Measurements from ENCODE around the gene G6PC2.
"Not testable (repeated sequence)": the region's sequence is repeated elsewhere in the genome, so short reads cannot be mapped to it uniquely, and the experiment has no call there.

The G6PC2 gene

GRCh38 chr2:168929031-168929430, 27.9 kb downstream of the G6PC2 start:
- no peak overlapping the region for H3K27ac ChIP-seq
- TF ChIP-seq CTCF (IDR thresholded peaks at IDR 0.05): no peak
- H3K27me3 ChIP-seq: peaks cover 7% of the 10 kb centered on the region
- no peaks in the 10 kb centered on the region for H3K9me3 ChIP-seq
- H3K36me3 ChIP-seq: no peaks in the 10 kb centered on the region
- H3K4me3 ChIP-seq (ENCODE audit: low read depth in 1 of 2, low read length in 1 of 2): no peak overlapping the region
- no peaks in the 10 kb centered on the region for H3K4me1 ChIP-seq (ENCODE audit: control insufficient read depth in 1 of 2, insufficient read depth in 1 of 2, low read depth in 1 of 2, low read length in 1 of 2)

DNA sequence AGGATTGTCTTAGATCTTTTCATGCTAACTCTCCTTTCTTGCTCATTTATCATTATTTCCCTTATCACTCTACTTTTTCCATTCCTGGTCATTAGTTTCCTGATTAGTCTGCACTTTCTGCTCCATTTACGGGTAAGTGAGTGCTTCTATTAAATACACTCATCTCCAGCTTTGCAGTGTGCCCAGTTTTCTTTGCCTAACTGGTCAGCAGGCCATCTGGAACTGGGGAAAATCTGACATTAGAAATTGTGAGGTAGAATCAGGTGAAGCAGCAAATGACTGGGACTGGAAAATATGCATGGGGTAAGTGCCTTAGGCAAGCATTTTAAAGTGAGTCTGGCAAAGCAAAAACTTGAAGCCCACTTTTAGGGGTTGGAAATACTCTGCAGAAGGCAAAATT, 29.2 kb downstream of the G6PC2 start:
- Histone ChIP-seq H3K9me3 (no peaks in the 10 kb centered on the region), H3K4me1 (ENCODE audit: control insufficient read depth in 1 of 2, insufficient read depth in 1 of 2, low read depth in 1 of 2, low read length in 1 of 2) (no peaks in the 10 kb centered on the region), H3K27me3 (peaks cover 7% of the 10 kb centered on the region), H3K27ac (no peak overlapping the region), H3K36me3 (no peaks in the 10 kb centered on the region), H3K4me3 (ENCODE audit: low read depth in 1 of 2, low read length in 1 of 2) (no peak overlapping the region)
- TF ChIP-seq CTCF (IDR thresholded peaks at IDR 0.05): no peak

DNA sequence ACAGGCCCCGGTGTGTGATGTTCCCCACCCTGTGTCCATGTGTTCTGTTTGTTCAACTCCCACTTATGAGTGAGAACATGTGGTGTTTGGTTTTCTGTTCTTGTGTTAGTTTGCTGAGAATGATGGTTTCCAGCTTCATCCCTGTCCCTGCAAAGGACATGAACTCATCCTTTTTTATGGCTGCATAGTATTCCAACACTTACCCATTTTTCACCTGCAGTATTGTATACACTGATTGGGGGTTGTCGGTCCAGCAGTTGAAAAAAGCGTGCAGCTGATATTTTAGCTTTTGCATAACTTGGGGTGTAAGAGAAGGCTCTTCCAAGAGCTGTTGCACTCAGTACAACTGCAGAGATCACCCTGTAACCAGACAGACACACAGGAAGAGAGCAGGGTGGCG, 31.1 kb downstream of the G6PC2 start:
- not testable (repeated sequence) for H3K9me3 ChIP-seq; H3K36me3 ChIP-seq; H3K27ac ChIP-seq; H3K4me1 ChIP-seq (ENCODE audit: control insufficient read depth in 1 of 2, insufficient read depth in 1 of 2, low read depth in 1 of 2, low read length in 1 of 2); H3K4me3 ChIP-seq (ENCODE audit: low read depth in 1 of 2, low read length in 1 of 2)
- H3K27me3 ChIP-seq: peaks cover 15% of the 10 kb centered on the region

DNA sequence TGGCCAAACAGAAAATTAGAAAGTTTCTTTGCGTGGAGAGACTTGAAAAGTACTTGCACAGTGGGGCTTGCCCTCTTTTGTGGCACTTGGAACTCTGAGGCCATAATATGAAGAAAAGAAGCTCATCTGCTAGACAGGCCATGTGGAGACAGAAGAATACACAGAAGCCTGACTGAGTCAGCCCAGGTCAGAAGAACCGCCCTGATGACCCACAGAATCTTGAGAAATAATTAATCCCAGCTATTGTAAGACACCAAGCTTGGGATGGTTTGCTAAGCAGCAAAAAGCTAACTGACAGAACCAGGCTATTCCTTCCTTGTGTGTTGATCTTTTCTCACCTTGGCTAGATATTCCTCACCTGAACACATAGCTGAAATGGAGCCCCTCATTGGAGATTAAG, 33.7 kb downstream of the G6PC2 start:
- Histone ChIP-seq H3K27ac (no peak overlapping the region), H3K27me3 (peaks cover 15% of the 10 kb centered on the region), H3K9me3 (no peaks in the 10 kb centered on the region), H3K4me1 (ENCODE audit: control insufficient read depth in 1 of 2, insufficient read depth in 1 of 2, low read depth in 1 of 2, low read length in 1 of 2) (no peaks in the 10 kb centered on the region), H3K4me3 (ENCODE audit: low read depth in 1 of 2, low read length in 1 of 2) (no peak overlapping the region), H3K36me3 (no peaks in the 10 kb centered on the region)
- TF ChIP-seq CTCF (IDR thresholded peaks at IDR 0.05): no peak

GRCh38 chr2:168935810-168936581, 34.9 kb downstream of the G6PC2 start:
- no peak for TF ChIP-seq CTCF (IDR thresholded peaks at IDR 0.05)
- H3K27ac ChIP-seq: no peak overlapping the region
- H3K4me3 ChIP-seq (ENCODE audit: low read depth in 1 of 2, low read length in 1 of 2): no peak overlapping the region
- no peaks in the 10 kb centered on the region for H3K36me3 ChIP-seq
- H3K9me3 ChIP-seq: no peaks in the 10 kb centered on the region
- H3K27me3 ChIP-seq: peaks cover 13% of the 10 kb centered on the region
- H3K4me1 ChIP-seq (ENCODE audit: control insufficient read depth in 1 of 2, insufficient read depth in 1 of 2, low read depth in 1 of 2, low read length in 1 of 2): no peaks in the 10 kb centered on the region

DNA sequence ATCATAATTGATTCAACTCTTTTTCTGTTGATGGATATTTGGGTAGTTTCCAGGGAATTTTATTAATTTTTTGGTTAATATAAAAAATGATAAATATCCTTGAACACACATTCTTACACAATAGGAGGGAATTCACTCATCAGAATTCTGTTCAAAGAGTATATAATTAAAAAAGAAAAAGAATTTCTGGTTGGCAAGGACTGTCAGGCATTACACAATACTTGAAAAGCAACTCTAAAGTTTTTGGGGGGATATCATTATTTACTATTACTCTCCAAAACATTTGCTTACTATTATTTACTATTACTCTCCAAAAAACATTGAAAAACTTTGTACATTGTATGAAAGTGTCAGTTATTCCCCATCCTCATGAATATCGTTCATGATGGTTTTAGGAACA, 38.0 kb downstream of the G6PC2 start:
- no peak overlapping the region for H3K4me3 ChIP-seq (ENCODE audit: low read depth in 1 of 2, low read length in 1 of 2)
- no peak for TF ChIP-seq CTCF (IDR thresholded peaks at IDR 0.05)
- H3K36me3 ChIP-seq: no peaks in the 10 kb centered on the region

More for the DNA sequence above, 38.0 kb downstream of the G6PC2 start:
- peaks cover 8% of the 10 kb centered on the region for H3K27me3 ChIP-seq
- no peaks in the 10 kb centered on the region for H3K4me1 ChIP-seq (ENCODE audit: control insufficient read depth in 1 of 2, insufficient read depth in 1 of 2, low read depth in 1 of 2, low read length in 1 of 2)
- H3K9me3 ChIP-seq: no peaks in the 10 kb centered on the region
- H3K27ac ChIP-seq: no peak overlapping the region

Data from neutrophil (primary cell).